Stimulated activated CD8-positive, alpha-beta memory T cell treated with anti-CD3 and anti-CD28 coated beads, Interleukin-7, amount 100 ng/mL, for 24 hours (primary cell): Measurements from ENCODE around the gene MMP17.
"Not testable (repeated sequence)": the region's sequence is repeated elsewhere in the genome, so short reads cannot be mapped to it uniquely, and the experiment has no call there.

ENCODE experiments used
- DNase-seq: peaks from one replicate; pipeline ENCODE4 v3.0.0-alpha.2; 2020; ENCODE audit warnings: low read depth

The MMP17 gene

GRCh38 chr12:131865180-131865875 is 37.1 kb downstream of the MMP17 start:
- DNase-seq, result no peak

- no peak for DNase-seq
Observed at GRCh38 chr12:131867471-131867870, 39.3 kb downstream of the MMP17 start.

GRCh38 chr12:131867891-131868675 is 39.9 kb downstream of the MMP17 start:
- no peak for DNase-seq

GRCh38 chr12:131869871-131870418 is 41.8 kb downstream of the MMP17 start:
- no peak for DNase-seq

- DNase-seq, result no peak
Observed at GRCh38 chr12:131871677-131872076, 43.5 kb downstream of the MMP17 start.

- DNase-seq, result no peak
Observed at GRCh38 chr12:131872154-131873051, 44.2 kb downstream of the MMP17 start.

- no peak for DNase-seq
Observed at GRCh38 chr12:131873293-131873692, 45.1 kb downstream of the MMP17 start.

- DNase-seq, result not testable (repeated sequence)
Observed at GRCh38 chr12:131874972-131875371, 46.8 kb downstream of the MMP17 start.

- not testable (repeated sequence) for DNase-seq
Observed at GRCh38 chr12:131877216-131877615, 49.0 kb downstream of the MMP17 start.

- not testable (repeated sequence) for DNase-seq
Observed at GRCh38 chr12:131878436-131878835, 50.2 kb downstream of the MMP17 start.

GRCh38 chr12:131882804-131883520 is 54.8 kb downstream of the MMP17 start:
- DNase-seq, result no peak

- DNase-seq, result no peak
Observed at GRCh38 chr12:131883521-131883900, 55.3 kb downstream of the MMP17 start.

GRCh38 chr12:131885076-131885475 is 56.9 kb downstream of the MMP17 start:
- not testable (repeated sequence) for DNase-seq

GRCh38 chr12:131885543-131886057 is 57.4 kb downstream of the MMP17 start:
- no peak for DNase-seq

- DNase-seq, result not testable (repeated sequence)
Observed at GRCh38 chr12:131891722-131892121, 63.5 kb downstream of the MMP17 start.

- no peak for DNase-seq
Observed at GRCh38 chr12:131892711-131893604, 64.8 kb downstream of the MMP17 start.

GRCh38 chr12:131893605-131894312 is 65.6 kb downstream of the MMP17 start:
- DNase-seq, result no peak

- peak; percentile 87 for DNase-seq
Observed at GRCh38 chr12:131894313-131894860, 66.2 kb downstream of the MMP17 start, which contains the start of gene ULK1. TSS of gene ULK1 (plus strand) at chr12:131894622. CDS start at chr12:131895002, 380 bp downstream.
